ENCODE data around the gene ARID1A. TPM values are rescaled to one million over a fixed set of nuclear protein-coding genes. Genes with fewer than 3 reads are reported as not detected.
A peak's percentile ranks its signal among the peaks of the same experiment; 100 is the strongest.

ARID1A gene
- polyA plus RNA-seq, 3 donors, result 6.6 to 84.4 (median 9.5) TPM

DNA sequence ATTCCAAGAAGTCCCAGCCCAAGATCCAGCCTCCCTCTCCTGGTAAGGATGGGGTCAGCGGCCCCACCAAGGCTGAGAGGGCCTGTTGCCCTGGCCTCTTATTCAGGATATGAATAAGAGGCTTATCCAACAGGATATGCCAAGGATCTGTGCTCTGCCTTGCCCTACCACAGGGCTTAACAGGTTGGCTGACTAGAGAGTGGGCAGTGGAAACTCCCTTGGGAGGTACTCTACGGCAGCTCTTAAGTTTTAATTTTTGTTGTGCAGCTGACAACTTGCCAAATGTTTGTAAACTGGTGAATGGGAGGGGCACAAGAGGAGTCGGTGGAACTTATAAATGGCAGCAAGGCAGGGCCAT lies 75.4 kb downstream of the ARID1A start:
- Histone ChIP-seq H3K4me1 (ENCODE audit: control insufficient read depth in 1 of 2, insufficient read depth in 2 of 2, low read length in 2 of 2) (peaks cover 3 to 15% of the 10 kb centered on the region in 2 donors), H2AFZ (ENCODE audit: insufficient read depth, low read depth, low read length, poor library complexity, severe bottlenecking) (no peak overlapping the region), H3K27me3 (ENCODE audit: control insufficient read depth in 2 of 2, insufficient read depth in 2 of 2, low read length in 2 of 2) (no peaks in the 10 kb centered on the region), H3K4me3 (replicated peaks in 1 of 3; ENCODE audit: low read depth in 2 of 3, low read length in 3 of 3) (no peak overlapping the region), H3K4me2 (replicated peaks; ENCODE audit: extremely low read depth, low read length, poor library complexity, severe bottlenecking) (no peak overlapping the region), H3K9ac (ENCODE audit: insufficient read depth, low read length, poor library complexity, severe bottlenecking) (no peak overlapping the region), H3K27ac (ENCODE audit: low read depth in 1 of 2, low read length in 2 of 2) (peak overlapping the region in 1 of 2 donors; percentile 73), H3K36me3 (replicated peaks in 1 of 2; ENCODE audit: control insufficient read depth in 1 of 2, insufficient read depth in 2 of 2, low read length in 2 of 2) (peaks cover 97 to 100% of the 10 kb centered on the region in 2 donors), H3K79me2 (ENCODE audit: insufficient read depth, low read length) (peaks cover 87% of the 10 kb centered on the region), H3K9me3 (replicated peaks in 1 of 2; ENCODE audit: control insufficient read depth in 1 of 2, insufficient read depth in 1 of 2, low read length in 2 of 2) (no peaks in the 10 kb centered on the region), H4K20me1 (ENCODE audit: insufficient read depth, low read length) (peaks cover 97% of the 10 kb centered on the region)
- Mint-ChIP-seq H3K27ac (peak overlapping the region in 3 of 7 donors; percentile 35 to 85 (median 64)), H3K4me1 (peaks cover 10% of the 10 kb centered on the region), H3K4me3 (no peak overlapping the region), H3K36me3 (peaks cover 96 to 100% of the 10 kb centered on the region in 2 donors), H3K9me3 (no peaks in the 10 kb centered on the region), H3K27me3 (ENCODE audit: low read depth in 3 of 3) (no peaks in the 10 kb centered on the region)
- intact Hi-C loops (cut with micrococcal nuclease), result no loop called here
- TF ChIP-seq, protein P1, sequence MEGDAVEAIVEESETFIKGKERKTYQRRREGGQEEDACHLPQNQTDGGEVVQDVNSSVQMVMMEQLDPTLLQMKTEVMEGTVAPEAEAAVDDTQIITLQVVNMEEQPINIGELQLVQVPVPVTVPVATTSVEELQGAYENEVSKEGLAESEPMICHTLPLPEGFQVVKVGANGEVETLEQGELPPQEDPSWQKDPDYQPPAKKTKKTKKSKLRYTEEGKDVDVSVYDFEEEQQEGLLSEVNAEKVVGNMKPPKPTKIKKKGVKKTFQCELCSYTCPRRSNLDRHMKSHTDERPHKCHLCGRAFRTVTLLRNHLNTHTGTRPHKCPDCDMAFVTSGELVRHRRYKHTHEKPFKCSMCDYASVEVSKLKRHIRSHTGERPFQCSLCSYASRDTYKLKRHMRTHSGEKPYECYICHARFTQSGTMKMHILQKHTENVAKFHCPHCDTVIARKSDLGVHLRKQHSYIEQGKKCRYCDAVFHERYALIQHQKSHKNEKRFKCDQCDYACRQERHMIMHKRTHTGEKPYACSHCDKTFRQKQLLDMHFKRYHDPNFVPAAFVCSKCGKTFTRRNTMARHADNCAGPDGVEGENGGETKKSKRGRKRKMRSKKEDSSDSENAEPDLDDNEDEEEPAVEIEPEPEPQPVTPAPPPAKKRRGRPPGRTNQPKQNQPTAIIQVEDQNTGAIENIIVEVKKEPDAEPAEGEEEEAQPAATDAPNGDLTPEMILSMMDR (IDR thresholded peaks at IDR 0.05), result no peak
- no peak for DNase-seq
- 93% methylated on average over 2 of the region's 3 CpGs for WGBS (ENCODE audit: insufficient coverage)

DNA sequence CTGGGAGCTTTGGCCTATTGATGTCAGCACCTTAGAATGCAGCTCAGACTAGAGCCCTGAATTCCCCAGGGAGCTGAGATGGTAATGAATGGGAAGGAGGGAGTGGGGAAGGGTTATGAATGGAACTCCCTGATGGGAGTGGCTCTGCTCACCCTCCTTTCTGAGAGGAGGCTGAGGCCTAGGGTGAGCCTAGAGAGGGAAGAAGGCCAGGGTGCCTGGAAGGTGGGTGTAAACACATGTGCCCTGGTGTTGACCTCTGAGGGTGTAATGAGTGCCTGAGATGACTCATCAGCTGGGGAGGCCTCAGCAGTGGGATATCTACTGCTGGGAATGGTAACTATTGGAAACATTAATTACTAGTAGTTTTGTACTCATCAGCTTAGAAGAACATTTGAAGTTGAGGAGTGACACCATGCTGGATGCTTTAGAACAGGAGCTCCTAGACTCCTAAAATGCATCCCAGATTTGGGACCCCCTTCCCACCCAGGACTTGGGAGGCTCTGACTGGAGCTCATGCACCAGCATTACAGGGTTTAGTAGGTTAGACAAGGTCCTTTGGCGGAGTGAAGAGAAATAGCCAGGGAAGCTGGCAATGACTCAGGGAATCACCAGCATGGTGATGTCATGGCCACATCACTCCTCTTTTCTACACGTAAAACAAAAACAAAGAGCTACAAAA lies 76.0 kb downstream of the ARID1A start:
- DNase-seq, result peak in 2 of 3 donors; percentile 5 to 36
- peaks cover 96 to 100% of the 10 kb centered on the region in 2 donors for H3K36me3 ChIP-seq (replicated peaks in 1 of 2; ENCODE audit: control insufficient read depth in 1 of 2, insufficient read depth in 2 of 2, low read length in 2 of 2)
- peaks cover 84% of the 10 kb centered on the region for H3K79me2 ChIP-seq (ENCODE audit: insufficient read depth, low read length)
- no peak overlapping the region for H2AFZ ChIP-seq (ENCODE audit: insufficient read depth, low read depth, low read length, poor library complexity, severe bottlenecking)
- WGBS (ENCODE audit: insufficient coverage), result no CpG with 5 or more reads among the region's 2 CpGs
- Mint-ChIP-seq H3K27me3 (ENCODE audit: low read depth in 3 of 3) (no peaks in the 10 kb centered on the region), H3K4me1 (peaks cover 10% of the 10 kb centered on the region), H3K36me3 (peaks cover 96 to 100% of the 10 kb centered on the region in 2 donors), H3K4me3 (no peak overlapping the region), H3K9me3 (no peaks in the 10 kb centered on the region), H3K27ac (peak overlapping the region in 4 of 7 donors; percentile 43 to 85 (median 68))
- no peaks in the 10 kb centered on the region for H3K27me3 ChIP-seq (ENCODE audit: control insufficient read depth in 2 of 2, insufficient read depth in 2 of 2, low read length in 2 of 2)
- no peak overlapping the region for H3K4me3 ChIP-seq (replicated peaks in 1 of 3; ENCODE audit: low read depth in 2 of 3, low read length in 3 of 3)
- TF ChIP-seq, protein P1 (IDR thresholded peaks at IDR 0.05), result no peak
- no peaks in the 10 kb centered on the region for H3K9me3 ChIP-seq (replicated peaks in 1 of 2; ENCODE audit: control insufficient read depth in 1 of 2, insufficient read depth in 1 of 2, low read length in 2 of 2)
- no peak overlapping the region for H3K4me2 ChIP-seq (replicated peaks; ENCODE audit: extremely low read depth, low read length, poor library complexity, severe bottlenecking)
- H4K20me1 ChIP-seq (ENCODE audit: insufficient read depth, low read length), result peaks cover 97% of the 10 kb centered on the region
- peak overlapping the region in 1 of 2 donors; percentile 73 for H3K27ac ChIP-seq (ENCODE audit: low read depth in 1 of 2, low read length in 2 of 2)
- intact Hi-C loops (cut with micrococcal nuclease), result no loop called here
- H3K9ac ChIP-seq (ENCODE audit: insufficient read depth, low read length, poor library complexity, severe bottlenecking), result no peak overlapping the region
- peaks cover 3 to 15% of the 10 kb centered on the region in 2 donors for H3K4me1 ChIP-seq (ENCODE audit: control insufficient read depth in 1 of 2, insufficient read depth in 2 of 2, low read length in 2 of 2)
